HepG2 (cell line): Measurements from ENCODE around the gene FGD5. TPM values are rescaled to one million over a fixed set of nuclear protein-coding genes. Genes with fewer than 3 reads are reported as not detected.

Experiments
- DMAP1 ChIP-seq: IDR thresholded peaks from 2 replicates; pipeline ENCODE4 v1.6.1; 2016
- EEA1 ChIP-seq: sonication (generic); formaldehyde crosslinking; IDR thresholded peaks from 2 replicates; pipeline ENCODE4 v1.5.1; 2020; ENCODE audit warnings: mild to moderate bottlenecking, missing genetic modification reagents, borderline replicate concordance
- GZF1 ChIP-seq: sonication (generic); formaldehyde crosslinking; IDR thresholded peaks from 2 replicates; pipeline ENCODE4 v1.5.1; 2020; ENCODE audit warnings: mild to moderate bottlenecking, missing genetic modification reagents
- JUND ChIP-seq: sonication (generic); formaldehyde crosslinking; IDR thresholded peaks from 2 replicates; pipeline ENCODE4 v1.8.0; 2022; ENCODE audit warnings: mild to moderate bottlenecking, missing genetic modification reagents
- MTF1 ChIP-seq: sonication (generic); formaldehyde crosslinking; IDR thresholded peaks from 2 replicates; pipeline ENCODE4 v1.5.0; 2020; ENCODE audit warnings: missing genetic modification reagents
- NCOA5 ChIP-seq: sonication (generic); formaldehyde crosslinking; IDR thresholded peaks from 2 replicates; pipeline ENCODE4 v1.4.0; 2020; ENCODE audit warnings: missing genetic modification reagents
- RNF2 ChIP-seq: fragments of 450-650 bp; conservative IDR thresholded peaks from 2 replicates; pipeline ENCODE4 v1.6.1; 2016; ENCODE audit warnings: low read depth
- SATB2 ChIP-seq: sonication (generic); formaldehyde crosslinking; IDR thresholded peaks from 2 replicates; pipeline ENCODE4 v1.5.0; 2020; ENCODE audit warnings: missing genetic modification reagents
- SUZ12 ChIP-seq: fragments of 150-350 bp; IDR thresholded peaks from 2 replicates; pipeline ENCODE4 v1.6.1; 2014; ENCODE audit warnings: low read depth, low read length
- TAF15 ChIP-seq: fragments of 200-400 bp; formaldehyde crosslinking; IDR thresholded peaks from one replicate; pipeline ENCODE4 v1.6.1; 2018; ENCODE audit warnings: mild to moderate bottlenecking, low read depth, low read length; ENCODE audit not compliant: poor library complexity, severe bottlenecking
- THAP11 ChIP-seq: IDR thresholded peaks from 2 replicates; pipeline ENCODE4 v1.6.1; 2016; ENCODE audit warnings: missing biosample characterization, missing genetic modification reagents
- YEATS4 ChIP-seq: sonication (generic); formaldehyde crosslinking; IDR thresholded peaks from 2 replicates; pipeline ENCODE4 v1.4.0; 2020; ENCODE audit warnings: missing genetic modification reagents, borderline replicate concordance
- ZFP36 ChIP-seq: fragments of 150-350 bp; IDR thresholded peaks from 2 replicates; pipeline ENCODE4 v1.6.1; 2018; ENCODE audit warnings: borderline replicate concordance, low read length, low read depth; ENCODE audit not compliant: partially characterized antibody
- ZNF121 ChIP-seq: sonication (generic); formaldehyde crosslinking; IDR thresholded peaks from 2 replicates; pipeline ENCODE4 v1.5.0; 2020; ENCODE audit warnings: mild to moderate bottlenecking, missing genetic modification reagents
- ZNF615 ChIP-seq: sonication (generic); formaldehyde crosslinking; IDR thresholded peaks from 2 replicates; pipeline ENCODE4 v1.5.0; 2020; ENCODE audit warnings: mild to moderate bottlenecking, missing genetic modification reagents, borderline replicate concordance
- ZNF879 ChIP-seq: sonication (generic); formaldehyde crosslinking; IDR thresholded peaks from 2 replicates; pipeline ENCODE4 v1.8.1; 2023; ENCODE audit warnings: missing genetic modification reagents
- polyA plus RNA-seq, 8 experiments: library from polyadenylated mRNA; depleted of rRNA in 3 of 8; stranded (reverse) in 7 of 8; unstranded in 1 of 8; fragments of >200 nt; fragmentation: Illumina TruSeq in 4 of 8; extraction: Trizol in 4 of 8; gene quantifications; 2 replicates each; pipeline versions ENCODE4 v1.2.1 to v1.2.3, GENCODE V29; 2011 to 2016; ENCODE audit warnings: low read depth in 4 of 8, missing spikeins in 1 of 8, mixed read lengths in 1 of 8; ENCODE audit not compliant: insufficient read depth in 1 of 8
- total RNA-seq, 5 experiments: library from RNA; depleted of rRNA; stranded (reverse); fragments of >200 nt; fragmentation: Illumina TruSeq; extraction: Trizol; gene quantifications; 2 replicates each; pipeline ENCODE4 v1.2.3, GENCODE V29; 2016; ENCODE audit warnings: low read depth in 1 of 5
- TF ChIP-seq, protein P1 (sequence below): sonication (generic); formaldehyde crosslinking; IDR thresholded peaks from 2 replicates; pipeline ENCODE4 v1.4.0; 2020; ENCODE audit warnings: missing genetic modification reagents
- TF ChIP-seq, protein P2 (sequence below): sonication (generic); formaldehyde crosslinking; IDR thresholded peaks from 2 replicates; pipeline ENCODE4 v1.4.0; 2020; ENCODE audit warnings: missing genetic modification reagents, borderline replicate concordance
- TF ChIP-seq, protein P3 (sequence below): sonication (generic); formaldehyde crosslinking; IDR thresholded peaks from 2 replicates; pipeline ENCODE4 v1.8.0; 2022; ENCODE audit warnings: missing genetic modification reagents, mild to moderate bottlenecking, borderline replicate concordance
- TF ChIP-seq, protein P4 (sequence below): conservative IDR thresholded peaks from 2 replicates; pipeline ENCODE4 v1.6.1; 2018; ENCODE audit warnings: missing genetic modification reagents
- TF ChIP-seq, protein P5 (sequence below): sonication (generic); formaldehyde crosslinking; IDR thresholded peaks from 2 replicates; pipeline ENCODE4 v1.5.1; 2020; ENCODE audit warnings: mild to moderate bottlenecking, moderate library complexity, missing genetic modification reagents

Gene FGD5
- total and polyA plus RNA-seq, 2 of the 13 experiments (the other 11 are each of a cell fraction or from before 2014, with no cell fraction given) = 0.17 TPM; not detected in 1

DNA sequence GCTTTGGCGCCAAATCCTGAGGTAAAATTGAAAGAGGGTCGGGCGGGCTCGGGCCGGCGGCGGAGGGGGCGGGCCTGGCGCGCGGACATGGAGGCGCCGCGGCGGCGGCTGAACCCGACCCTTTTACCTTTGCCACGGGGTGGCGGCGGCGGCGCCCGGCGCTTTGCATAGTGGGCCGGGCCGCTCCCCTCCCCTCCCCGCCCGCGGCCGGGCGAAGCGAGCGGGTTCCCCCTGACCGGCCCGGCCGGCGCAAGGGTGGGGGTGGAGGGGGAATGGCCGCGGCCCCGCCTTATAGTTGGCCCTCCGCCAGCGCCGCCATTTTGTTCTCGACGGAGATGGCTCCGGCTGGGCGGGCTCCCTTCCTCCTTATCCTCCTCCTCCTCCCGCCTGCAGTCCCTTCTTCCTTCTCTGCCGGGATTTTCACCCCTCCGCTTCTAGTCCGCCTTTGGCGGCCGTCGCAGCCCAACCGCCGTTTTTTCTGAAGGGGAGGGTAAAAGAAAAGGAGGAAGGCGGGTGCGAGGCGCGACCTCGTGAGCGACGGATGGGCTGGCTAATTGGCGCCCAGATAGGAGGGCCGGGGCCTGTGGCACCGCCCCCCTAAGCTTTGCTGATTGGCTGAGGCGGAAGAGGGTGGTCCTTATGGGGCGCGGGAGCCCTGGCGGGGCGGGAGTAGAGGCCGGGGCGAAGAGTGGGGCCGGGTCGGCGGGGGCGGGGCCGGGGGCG is 129.3 kb downstream of the FGD5 start (continued):
- TF ChIP-seq SUZ12 = no peak
- no peak for TF ChIP-seq MTF1 (CRISPR knock-in tag)
- TF ChIP-seq NCOA5 (CRISPR knock-in tag) = no peak
- no peak for TF ChIP-seq ZNF879 (CRISPR knock-in tag)
- TF ChIP-seq GZF1 (CRISPR knock-in tag) = no peak
- TF ChIP-seq EEA1 (CRISPR knock-in tag) = no peak
- TF ChIP-seq ZFP36 = peak; percentile 9
- TF ChIP-seq, protein P1, sequence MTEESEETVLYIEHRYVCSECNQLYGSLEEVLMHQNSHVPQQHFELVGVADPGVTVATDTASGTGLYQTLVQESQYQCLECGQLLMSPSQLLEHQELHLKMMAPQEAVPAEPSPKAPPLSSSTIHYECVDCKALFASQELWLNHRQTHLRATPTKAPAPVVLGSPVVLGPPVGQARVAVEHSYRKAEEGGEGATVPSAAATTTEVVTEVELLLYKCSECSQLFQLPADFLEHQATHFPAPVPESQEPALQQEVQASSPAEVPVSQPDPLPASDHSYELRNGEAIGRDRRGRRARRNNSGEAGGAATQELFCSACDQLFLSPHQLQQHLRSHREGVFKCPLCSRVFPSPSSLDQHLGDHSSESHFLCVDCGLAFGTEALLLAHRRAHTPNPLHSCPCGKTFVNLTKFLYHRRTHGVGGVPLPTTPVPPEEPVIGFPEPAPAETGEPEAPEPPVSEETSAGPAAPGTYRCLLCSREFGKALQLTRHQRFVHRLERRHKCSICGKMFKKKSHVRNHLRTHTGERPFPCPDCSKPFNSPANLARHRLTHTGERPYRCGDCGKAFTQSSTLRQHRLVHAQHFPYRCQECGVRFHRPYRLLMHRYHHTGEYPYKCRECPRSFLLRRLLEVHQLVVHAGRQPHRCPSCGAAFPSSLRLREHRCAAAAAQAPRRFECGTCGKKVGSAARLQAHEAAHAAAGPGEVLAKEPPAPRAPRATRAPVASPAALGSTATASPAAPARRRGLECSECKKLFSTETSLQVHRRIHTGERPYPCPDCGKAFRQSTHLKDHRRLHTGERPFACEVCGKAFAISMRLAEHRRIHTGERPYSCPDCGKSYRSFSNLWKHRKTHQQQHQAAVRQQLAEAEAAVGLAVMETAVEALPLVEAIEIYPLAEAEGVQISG = no peak
- TF ChIP-seq, protein P2, sequence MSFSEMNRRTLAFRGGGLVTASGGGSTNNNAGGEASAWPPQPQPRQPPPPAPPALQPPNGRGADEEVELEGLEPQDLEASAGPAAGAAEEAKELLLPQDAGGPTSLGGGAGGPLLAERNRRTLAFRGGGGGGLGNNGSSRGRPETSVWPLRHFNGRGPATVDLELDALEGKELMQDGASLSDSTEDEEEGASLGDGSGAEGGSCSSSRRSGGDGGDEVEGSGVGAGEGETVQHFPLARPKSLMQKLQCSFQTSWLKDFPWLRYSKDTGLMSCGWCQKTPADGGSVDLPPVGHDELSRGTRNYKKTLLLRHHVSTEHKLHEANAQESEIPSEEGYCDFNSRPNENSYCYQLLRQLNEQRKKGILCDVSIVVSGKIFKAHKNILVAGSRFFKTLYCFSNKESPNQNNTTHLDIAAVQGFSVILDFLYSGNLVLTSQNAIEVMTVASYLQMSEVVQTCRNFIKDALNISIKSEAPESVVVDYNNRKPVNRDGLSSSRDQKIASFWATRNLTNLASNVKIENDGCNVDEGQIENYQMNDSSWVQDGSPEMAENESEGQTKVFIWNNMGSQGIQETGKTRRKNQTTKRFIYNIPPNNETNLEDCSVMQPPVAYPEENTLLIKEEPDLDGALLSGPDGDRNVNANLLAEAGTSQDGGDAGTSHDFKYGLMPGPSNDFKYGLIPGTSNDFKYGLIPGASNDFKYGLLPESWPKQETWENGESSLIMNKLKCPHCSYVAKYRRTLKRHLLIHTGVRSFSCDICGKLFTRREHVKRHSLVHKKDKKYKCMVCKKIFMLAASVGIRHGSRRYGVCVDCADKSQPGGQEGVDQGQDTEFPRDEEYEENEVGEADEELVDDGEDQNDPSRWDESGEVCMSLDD (CRISPR knock-in tag) = no peak
- no peak for TF ChIP-seq ZNF615 (CRISPR knock-in tag)
- TF ChIP-seq, protein P3, sequence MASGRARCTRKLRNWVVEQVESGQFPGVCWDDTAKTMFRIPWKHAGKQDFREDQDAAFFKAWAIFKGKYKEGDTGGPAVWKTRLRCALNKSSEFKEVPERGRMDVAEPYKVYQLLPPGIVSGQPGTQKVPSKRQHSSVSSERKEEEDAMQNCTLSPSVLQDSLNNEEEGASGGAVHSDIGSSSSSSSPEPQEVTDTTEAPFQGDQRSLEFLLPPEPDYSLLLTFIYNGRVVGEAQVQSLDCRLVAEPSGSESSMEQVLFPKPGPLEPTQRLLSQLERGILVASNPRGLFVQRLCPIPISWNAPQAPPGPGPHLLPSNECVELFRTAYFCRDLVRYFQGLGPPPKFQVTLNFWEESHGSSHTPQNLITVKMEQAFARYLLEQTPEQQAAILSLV = no peak
- no peak for TF ChIP-seq ZNF121
- TF ChIP-seq, protein P4, sequence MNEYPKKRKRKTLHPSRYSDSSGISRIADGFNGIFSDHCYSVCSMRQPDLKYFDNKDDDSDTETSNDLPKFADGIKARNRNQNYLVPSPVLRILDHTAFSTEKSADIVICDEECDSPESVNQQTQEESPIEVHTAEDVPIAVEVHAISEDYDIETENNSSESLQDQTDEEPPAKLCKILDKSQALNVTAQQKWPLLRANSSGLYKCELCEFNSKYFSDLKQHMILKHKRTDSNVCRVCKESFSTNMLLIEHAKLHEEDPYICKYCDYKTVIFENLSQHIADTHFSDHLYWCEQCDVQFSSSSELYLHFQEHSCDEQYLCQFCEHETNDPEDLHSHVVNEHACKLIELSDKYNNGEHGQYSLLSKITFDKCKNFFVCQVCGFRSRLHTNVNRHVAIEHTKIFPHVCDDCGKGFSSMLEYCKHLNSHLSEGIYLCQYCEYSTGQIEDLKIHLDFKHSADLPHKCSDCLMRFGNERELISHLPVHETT = peak; percentile 75; the same call in 1 of the 2 replicates
- no peak for TF ChIP-seq RNF2
- TF ChIP-seq, protein P5, sequence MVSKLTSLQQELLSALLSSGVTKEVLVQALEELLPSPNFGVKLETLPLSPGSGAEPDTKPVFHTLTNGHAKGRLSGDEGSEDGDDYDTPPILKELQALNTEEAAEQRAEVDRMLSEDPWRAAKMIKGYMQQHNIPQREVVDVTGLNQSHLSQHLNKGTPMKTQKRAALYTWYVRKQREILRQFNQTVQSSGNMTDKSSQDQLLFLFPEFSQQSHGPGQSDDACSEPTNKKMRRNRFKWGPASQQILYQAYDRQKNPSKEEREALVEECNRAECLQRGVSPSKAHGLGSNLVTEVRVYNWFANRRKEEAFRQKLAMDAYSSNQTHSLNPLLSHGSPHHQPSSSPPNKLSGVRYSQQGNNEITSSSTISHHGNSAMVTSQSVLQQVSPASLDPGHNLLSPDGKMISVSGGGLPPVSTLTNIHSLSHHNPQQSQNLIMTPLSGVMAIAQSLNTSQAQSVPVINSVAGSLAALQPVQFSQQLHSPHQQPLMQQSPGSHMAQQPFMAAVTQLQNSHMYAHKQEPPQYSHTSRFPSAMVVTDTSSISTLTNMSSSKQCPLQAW = 0 out of 2 replicates have a peak, but pooled peaks have one; percentile 38
- TF ChIP-seq SATB2 (CRISPR knock-in tag) = no peak
- TF ChIP-seq TAF15 = no peak
- peak; percentile 83 for TF ChIP-seq DMAP1 (CRISPR knock-in tag)
- no peak; the same call in 1 of the 2 replicates for TF ChIP-seq THAP11 (CRISPR knock-in tag)
- peak; percentile 39; the same call in 1 of the 2 replicates for TF ChIP-seq YEATS4 (CRISPR knock-in tag)
- no peak for TF ChIP-seq JUND
